NCI-H2107 (cell line): ENCODE data around the gene TTLL5.

Experiments
- DNase-seq: peaks from one replicate; lab custom pipeline; 2025; lab: John Stamatoyannopoulos, UW

The TTLL5 gene

DNA sequence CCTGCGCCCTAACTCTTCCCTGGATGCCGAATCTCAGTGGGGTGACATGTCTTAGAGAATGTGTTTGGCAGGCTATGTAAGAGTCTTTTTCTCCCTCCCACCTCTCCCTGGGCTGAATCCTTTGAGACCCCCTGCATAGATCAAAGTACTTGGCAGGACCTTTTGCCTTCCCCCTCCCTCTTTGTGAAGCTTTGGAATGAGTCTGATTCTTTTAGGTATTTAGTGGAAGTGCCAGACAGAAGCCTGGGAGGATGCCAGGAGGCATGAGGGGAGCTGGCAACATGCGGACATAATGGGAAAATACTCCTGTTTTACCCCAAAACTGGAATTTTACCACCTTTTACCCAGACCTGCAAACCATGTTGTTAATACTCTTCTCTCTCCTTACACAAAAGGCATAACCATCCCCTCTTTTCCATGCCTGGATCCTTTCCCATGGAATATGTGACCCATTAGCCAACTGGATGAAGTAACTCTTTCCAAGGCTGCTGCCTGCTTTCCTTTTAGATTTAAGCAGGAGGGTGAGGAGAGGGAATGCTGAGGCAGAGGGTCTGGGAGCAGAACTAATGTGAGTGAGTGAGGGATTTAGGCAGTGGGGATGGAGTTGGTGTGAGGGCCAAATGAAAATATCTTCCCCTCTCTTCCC lies 41.7 kb downstream of the TTLL5 start:
- no peak for DNase-seq

DNA sequence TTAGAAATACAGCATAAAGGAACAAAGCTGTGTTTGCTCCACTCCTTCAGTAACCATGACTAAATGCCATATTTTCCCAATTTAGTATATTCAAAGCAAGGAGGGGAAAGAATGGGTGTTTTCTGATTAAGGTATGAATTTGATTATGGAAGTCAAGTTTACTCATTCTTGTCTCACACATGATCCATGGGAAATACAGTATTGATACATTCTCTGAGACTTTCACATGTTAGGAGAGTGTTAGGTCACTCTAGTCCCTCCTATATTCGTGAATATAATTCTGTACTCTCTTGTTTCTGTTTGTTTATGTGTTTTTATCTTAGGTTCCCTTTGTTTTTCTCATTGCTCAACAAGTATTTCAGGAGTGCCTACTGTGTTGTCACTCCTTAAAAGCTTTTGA lies 42.4 kb downstream of the TTLL5 start:
- DNase-seq = no peak

DNA sequence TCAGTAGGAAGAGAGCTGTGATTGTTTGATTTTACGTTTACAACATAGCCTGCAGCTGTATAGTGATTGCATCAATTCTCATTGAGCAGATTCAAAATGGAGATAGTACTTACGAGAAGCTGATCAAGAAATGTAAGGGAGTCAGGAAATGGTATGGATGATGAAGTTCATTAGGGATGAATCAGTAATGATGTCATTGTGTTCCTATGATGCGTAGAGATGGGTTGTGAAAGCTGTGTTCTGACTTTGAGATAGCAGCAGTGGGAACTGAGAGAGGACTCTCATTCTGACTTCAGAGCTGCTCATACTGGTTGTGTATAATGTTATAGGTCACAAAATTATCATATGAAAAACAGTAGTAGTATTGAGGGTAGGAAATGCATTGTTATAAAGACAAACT lies 44.0 kb downstream of the TTLL5 start:
- DNase-seq = no peak

DNA sequence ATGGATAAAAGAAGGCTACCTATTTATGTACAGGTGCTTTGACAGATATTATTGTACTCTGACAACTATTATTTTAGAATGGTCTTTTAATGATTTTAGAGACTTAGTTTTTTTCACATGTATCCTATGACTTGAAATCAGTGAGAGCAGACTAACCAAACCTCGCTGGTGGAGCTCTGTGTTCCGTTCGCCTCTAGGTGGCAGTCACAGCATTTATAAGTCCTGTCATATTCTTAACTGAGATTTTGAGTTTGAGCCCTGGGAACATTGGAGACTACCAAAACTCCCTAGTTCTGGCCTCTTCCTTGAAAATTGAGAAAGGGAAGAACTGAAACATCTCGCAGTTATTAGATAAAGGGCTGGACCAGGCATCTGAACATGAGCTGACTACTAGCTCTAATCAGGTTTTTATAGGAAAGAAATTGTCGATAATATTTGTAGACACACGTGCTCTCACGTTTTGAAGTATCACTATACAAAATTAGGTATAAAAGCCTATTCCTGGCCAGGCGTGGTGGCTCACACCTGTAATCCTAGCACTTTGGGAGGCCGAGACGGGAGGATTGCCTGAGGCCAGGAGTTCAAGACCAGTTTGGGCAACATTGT lies 48.3 kb downstream of the TTLL5 start:
- peak; percentile 75 for DNase-seq

DNA sequence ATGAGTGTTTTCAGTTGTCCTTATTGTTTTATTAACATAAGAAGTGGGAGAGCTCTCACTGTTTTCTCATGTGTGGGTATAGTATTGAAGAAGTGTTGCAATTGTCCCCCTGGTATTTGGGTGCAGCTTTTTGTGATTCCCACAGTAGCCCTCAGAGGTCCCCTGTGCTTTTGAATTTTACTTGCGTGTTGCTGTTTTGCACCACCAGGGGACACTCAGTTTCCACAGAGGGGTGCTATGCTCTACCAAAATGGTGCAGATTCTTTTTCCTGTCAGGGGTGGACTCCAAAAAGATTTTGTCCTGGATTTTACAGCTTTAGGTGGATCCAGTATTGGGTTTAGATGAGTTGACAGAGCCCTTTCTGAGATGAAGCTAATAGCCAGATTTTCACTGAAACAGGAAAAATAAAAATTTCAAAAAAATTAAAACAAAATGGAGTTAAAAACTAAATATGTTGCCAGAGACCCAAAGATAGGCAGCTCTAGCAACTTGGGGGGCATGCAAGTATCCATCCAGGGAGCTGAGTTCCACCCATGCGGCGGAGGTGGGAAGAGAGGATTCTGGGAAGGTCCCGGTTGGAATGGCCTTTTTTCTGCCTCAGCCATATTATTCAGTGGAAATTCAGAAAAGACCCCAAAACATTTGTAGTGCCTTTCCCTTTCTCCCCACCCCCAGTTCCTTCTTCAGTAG lies 50.2 kb downstream of the TTLL5 start:
- DNase-seq = peak; percentile 32

DNA sequence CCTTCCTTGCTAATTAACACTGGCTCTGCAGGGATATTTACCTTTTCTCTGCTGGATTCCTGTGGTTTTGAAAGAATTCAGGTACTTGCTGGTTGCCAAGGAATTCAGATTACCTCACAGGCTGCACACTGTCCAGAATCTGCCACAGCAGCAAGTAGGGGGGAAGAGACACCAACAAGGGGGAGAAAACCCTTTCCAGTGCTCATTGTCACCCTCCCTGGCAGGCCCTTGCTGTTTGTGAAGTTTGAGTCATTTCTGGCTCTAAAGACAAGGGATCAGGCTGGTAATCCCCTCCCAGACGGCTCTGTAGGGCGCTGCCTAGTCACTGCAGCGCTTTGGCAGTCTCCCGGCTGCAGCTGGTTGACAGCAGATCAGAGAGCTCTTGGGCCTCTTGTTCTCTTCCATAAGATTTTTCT lies 50.8 kb downstream of the TTLL5 start:
- DNase-seq = peak; percentile 21

DNA sequence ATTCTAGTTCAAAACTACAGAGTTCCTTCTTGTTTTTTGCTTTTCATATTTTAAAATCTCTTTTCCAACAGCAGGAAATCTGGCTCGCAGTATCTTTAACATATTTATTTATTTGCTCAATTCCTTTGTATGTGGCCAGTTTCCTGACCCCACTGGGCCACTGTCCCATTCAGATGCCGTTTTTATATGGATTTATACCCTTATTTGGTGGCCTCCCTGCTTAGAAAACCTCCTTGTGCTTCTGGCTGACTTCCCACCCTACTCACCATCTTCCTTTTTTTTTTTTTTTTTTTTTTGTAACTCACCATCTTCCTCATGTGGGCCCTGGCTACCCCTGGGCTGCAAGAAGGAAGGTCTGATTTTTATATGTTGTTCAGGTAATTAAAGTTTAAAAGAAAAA lies 53.9 kb downstream of the TTLL5 start:
- DNase-seq = no peak

DNA sequence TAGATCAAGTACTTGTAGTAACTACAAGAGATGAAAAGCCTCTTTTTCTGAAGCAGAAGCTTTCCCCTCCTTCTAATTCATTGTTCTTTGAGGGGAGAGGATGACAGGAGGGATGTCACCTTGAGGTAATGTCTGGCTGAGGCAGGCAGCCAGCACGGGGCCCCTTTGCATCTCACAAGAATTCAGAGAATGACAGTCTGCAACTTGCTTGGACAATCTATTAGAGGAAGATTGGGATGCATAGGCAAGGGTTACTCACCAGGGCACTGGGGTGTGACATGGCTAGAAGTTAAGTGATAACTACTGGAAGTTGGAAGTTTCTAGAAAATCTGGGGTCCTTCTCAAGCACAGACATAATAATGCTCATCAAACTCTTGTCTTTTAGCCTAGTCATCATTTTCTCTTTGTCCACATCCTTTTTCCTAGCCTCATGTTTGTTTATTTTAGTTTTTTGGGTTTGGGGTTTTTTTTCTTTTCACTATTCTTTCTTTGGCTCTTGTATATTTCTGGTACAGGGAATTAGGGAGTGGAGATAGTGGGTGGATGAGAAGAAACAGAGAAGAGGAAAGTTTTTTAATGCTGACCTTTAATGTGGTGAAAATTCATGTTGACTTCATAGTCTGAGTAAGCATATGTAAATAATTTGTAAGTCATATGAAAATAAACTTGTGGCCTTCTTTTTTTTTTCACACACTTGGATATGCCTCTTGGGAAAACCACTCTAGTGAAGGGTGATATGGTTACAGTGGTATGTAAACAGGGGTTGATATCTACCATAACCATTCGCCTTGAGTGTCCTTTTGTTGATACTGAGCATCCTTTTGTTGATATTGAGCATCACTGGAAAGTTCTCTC lies 55.1 kb downstream of the TTLL5 start:
- DNase-seq = no peak

DNA sequence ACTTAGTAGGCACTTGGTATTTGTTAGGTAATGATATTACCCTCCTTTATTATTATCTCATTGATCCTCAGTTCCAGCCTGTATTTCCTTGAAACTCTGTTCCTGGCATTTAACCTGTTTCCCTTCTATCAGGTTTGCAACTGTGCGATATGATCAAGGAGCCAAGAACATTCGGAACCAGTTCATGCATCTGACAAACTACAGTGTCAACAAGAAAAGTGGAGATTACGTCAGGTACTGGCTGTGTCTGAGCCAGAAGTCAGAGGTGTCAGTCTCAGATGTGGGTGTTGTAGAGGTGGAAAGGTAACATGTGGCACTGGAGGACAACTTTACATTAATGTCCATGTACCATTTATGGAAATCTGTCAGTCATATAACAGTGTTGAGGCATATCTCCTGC lies 56.7 kb downstream of the TTLL5 start:
- DNase-seq = no peak

DNA sequence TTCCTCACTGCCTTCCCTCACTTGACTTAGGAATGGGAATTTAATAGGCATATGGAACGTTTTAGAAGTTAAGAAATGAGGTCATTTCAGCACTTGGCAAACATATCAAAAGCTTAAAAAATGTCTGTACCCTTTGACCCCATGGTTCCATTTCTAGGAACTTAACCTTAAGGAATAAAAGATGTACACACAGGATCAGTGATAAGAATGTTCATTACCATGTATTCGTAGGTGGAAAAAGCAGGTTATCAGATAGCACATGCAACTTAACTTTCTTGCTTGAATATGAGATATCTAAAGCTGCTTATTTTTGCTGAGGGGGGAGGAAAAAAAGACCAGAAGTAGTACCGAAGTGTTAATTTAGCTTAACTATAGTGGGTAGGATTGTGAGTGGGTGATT lies 57.2 kb downstream of the TTLL5 start:
- DNase-seq = no peak

DNA sequence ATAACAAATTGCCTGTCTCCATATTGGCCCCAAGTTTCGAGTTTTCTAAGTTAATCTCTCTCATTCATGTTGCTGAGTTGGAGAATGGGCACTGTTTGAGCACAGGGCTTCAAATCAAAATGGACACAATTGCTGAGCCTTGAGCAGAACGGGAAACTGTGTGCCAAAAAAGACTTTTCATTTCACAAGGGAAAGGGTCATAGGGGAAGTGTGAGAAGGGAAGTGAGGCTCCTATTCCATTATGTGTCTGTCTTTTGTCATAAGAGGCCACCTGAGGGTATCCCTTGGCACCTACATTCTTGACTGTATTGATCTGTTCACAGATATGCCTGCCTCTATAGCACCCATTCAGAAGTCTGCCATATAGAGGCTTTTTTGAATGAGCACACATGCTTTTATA lies 59.1 kb downstream of the TTLL5 start:
- DNase-seq = no peak

DNA sequence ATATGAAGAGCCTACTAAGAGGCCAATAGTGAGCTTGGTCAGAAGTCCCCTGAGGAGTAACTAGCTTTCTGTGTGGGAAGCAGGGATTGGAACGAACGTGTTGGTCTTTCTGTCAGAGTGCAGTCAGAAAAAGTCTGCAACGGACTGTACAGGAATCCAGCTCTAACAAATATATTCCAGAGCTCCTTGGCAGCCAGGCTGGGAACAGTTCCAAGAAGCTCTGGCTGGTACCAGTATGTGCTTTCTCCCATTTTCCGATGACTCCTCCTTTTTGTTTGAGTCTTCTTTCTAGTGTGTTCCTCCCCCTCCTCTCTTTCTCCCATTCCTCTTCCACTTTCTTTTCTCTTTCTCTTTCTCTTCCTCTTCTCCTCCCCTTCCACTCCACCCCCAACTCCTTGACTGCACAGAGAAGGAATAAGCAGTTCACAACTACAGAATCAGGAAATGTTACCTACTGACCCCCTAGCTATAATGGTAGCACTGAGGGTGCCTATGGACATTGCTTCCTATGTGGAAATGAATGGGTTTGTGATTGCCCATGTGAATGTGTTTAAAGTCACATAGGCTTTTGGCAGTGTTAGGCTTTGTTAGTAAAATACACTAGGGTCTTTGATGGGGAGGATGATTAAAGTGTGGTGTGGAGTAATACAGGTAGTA lies 59.9 kb downstream of the TTLL5 start:
- DNase-seq = no peak

DNA sequence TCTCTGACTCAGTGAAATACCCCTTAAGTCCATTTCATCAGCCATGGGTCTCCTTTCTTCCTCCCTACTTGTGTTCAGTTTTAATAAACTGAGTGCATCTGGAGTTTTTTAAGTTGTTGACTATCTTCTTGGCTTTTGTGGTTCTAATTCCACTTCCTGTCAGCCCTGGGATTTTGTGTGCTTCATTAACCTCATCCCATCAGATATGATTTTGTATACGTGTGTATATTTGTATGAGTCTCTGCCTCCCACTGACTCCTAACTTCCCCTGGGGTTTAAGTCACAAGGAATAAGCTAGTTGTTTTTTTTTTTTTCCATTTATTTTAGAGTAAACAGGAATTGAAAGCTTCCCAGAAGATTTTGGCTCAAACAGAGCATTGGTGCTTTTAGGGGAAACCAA lies 62.7 kb downstream of the TTLL5 start:
- no peak for DNase-seq

DNA sequence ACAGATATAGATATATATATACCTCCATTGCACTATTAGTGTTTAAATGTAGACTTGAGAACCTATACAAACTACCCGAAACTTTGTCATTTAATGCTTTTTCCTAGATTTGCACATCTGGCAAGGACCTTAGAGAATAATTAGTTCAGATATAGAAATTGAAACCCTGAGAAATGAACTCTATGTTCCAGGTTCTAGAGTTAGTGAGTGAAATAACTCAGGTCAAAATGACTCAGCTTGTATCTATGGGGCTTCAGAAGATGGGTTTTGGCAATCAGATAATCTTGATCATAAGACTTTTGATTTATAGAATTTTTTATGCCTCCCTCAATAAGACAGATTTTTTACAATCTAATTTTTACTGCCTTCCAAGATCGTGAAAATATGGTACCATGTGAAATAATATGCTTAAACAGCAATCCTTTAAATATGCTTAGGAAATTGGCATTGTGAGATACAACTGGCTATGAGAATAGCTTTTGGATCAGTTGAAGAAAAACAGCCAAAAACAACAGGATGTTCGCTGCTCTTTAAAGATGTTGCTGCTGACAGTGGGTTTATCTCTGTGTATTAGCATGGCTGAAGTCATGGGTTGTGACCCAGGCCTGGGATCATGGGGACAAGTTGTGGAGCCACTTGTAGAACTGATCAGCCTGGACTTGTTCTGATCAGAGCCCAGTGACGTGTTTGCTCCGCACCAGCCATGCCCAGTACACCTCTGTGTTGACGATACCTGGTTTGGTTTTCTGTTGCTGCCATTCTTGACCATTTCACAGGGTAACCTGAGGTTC lies 63.6 kb downstream of the TTLL5 start:
- DNase-seq = no peak

DNA sequence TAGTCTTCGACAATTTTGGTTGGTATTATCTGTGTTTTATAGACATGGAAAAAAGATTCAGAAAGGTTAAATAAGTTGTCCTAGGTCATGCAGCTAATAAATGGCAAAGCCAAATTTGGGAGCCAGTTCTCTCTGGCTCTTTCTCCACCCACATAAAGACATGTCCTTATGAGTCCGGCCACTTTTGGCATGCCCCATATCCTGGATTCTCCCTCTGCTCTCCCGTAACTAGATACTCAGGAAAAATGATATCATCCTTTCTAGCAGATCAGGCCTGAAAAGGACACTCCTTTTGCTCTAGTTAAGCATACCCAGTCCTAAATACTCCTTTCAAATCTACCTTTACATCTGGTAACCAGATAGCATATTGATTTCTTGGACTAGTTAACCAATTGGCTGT lies 64.4 kb downstream of the TTLL5 start:
- no peak for DNase-seq

DNA sequence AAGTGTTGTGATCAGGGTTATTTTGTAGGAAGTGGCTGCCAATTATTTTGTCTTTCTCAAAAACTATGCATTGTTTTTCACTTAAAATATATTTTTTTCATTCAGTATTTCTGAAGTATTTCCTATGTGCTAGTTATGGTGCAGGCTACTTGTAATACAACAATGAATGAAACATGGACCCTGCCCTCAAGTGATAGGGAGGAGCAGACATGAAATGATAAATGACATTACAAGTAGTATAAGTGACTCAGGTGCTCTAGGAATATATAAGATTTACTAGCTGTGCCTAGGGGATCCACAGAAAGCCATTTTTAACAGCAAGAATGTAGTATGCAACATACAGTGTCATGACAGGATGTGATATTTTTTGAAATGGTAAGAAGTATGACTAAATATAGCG lies 65.3 kb downstream of the TTLL5 start:
- no peak for DNase-seq

DNA sequence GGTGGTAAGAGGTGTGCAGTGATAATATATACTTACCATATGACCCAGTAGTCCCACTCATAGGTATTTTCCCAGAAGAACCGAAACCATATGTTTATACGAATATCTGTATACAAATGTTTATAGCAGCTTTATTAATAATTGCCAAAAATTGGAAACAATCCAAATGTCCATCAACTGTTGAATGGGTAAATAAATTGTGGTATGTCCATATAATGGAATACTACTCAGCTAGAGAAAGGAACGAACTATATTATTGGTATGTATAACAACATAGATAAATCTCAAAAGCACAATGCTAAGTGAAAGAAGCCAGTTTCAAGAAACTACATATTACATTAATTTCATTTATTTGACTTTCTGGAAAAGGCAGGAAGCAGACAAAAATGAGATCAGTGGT lies 66.1 kb downstream of the TTLL5 start:
- DNase-seq = no peak

DNA sequence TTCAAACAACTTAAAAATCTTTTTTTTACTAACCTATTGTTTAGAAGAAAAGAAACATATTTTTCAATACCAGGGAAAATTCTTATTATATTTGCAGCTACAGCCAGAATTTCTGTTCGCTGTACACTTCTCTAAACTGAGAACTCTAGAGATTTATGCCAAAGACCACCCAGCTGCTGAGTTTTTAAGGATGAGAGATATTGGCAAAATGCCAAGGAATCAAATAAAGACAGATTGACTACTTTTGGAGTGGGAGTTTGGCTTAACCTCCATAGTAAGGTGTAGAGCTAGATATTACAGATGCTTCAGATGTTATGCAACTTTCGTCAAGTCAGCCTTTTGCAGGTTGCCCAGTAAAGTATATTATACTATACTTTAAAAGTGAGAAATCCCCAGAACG lies 71.8 kb downstream of the TTLL5 start:
- no peak for DNase-seq

DNA sequence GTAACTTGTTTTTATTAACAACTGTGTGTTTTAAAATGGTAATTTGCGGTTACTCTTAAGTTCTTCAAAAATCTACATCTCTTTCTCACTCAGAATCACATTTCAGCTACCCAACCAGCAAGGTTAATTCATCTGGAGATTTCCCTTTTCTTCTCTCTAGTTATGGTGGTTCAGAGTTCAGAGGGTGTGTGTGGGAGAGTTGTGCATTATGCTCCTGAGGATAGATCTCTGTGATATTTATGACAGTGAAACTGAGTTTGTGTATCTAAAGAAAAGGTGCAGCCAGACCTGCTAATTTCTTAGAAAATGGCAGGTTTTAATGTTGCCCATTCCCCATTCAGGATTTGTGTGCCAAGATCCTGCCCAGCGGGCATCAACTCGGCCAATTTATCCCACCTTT lies 73.8 kb downstream of the TTLL5 start:
- DNase-seq = no peak

DNA sequence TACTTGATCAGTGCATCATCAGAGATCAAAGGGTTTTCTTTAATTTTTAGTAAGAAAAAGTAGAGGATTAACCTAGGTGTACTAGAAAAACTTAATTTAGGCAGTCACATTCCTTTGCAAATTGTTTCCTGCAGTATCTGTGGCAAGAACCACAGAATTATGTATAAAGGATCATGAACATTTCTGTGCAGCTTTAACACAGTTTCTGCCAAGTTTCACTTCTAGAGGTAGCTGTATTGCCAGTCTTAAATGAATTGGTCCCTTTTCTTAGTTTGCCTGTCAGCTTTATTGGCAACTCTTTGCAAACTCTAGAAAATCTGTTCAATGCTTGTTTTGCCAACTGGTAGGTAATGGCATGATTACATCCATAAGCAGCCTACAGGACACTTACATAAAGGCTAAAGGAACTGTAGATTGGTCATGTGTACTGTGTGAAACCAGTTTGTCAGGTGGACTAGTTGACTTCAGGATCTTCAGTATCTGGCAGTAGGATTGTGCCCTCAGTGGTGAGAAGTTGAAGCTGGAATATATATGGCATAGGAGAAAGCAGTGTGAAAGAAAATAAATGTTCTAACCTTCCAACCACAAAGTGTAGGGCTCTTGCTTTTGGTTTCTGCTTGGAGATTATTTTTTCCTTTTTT lies 75.9 kb downstream of the TTLL5 start:
- no peak for DNase-seq

DNA sequence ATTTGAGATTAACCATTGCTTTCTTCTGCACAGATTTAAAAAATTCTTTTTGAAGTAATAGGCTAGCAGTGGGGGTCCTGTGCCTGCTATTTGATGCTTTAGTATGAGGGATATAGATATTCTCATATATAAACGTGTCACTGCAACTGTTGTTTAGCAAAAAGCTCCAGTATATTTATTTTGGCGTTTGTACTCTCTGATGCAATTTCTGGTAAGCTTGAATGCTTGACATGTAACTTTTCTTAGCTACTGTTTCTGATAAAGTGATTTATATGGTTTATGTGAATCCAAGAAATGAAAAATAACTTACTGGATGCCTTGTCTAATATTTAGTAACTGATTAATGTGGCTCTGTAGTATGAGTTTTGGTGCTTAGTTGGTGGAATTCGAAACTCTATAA lies 77.1 kb downstream of the TTLL5 start:
- DNase-seq = no peak
